Pancreas (tissue), 10 donors: ENCODE measurements around the gene ADAT3. TPM values are rescaled to one million over a fixed set of nuclear protein-coding genes. Genes with fewer than 3 reads are reported as not detected.

Source experiments
- ATAC-seq, 4 donors: fragments of 200-7000 bp; cut with Tn5 transposase; one replicate each; pipeline versions ENCODE4 v1.8.0 to v1.9.1; 2020; ENCODE audit warnings: mild to moderate bottlenecking in 4 of 4, moderate library complexity in 4 of 4
- DNase-seq, 6 donors: peaks; one replicate each; pipeline ENCODE4 v3.0.0-alpha.2; 2020
- FAIRE-seq: peaks from 2 replicates; lab custom pipeline; 2012; peaks lifted over from hg19 to GRCh38; lab: Jason Lieb, UNC
- H3K27ac ChIP-seq, 4 donors: fragments of 200-600 bp; sonication (generic); 1 replicate in 3 of 4; 2 replicates in 1 of 4; pipeline versions ENCODE4 v1.5.0 to v1.8.0; 2020
- H3K27me3 ChIP-seq, 4 donors: fragments of 200-600 bp; one replicate each; pipeline ENCODE4 v1.8.0; 2021
- H3K36me3 ChIP-seq, 3 donors: fragments of 200-600 bp; sonication (generic) in 1 of 3; one replicate each; pipeline versions ENCODE4 v1.5.0 to v1.8.0; 2020 to 2021
- H3K4me1 ChIP-seq, 3 donors: fragments of 200-600 bp; one replicate each; pipeline ENCODE4 v1.8.0; 2021
- H3K4me3 ChIP-seq, 4 donors: fragments of 200-600 bp; sonication (generic) in 2 of 4; one replicate each; pipeline versions ENCODE4 v1.5.0 to v1.8.0; 2020 to 2021
- H3K9me3 ChIP-seq, 4 donors: fragments of 200-600 bp; one replicate each; pipeline ENCODE4 v1.8.0; 2021
- CTCF ChIP-seq, 4 donors: fragments of 200-600 bp; sonication (generic) in 3 of 4; IDR thresholded peaks; one replicate each; pipeline versions ENCODE4 v1.5.0 to v1.8.0; 2021; ENCODE audit warnings: antibody characterized with exemption in 4 of 4
- WGBS, 2 donors: extraction: QIAGEN DNeasy Blood & Tissue Kit; methylation state at CpG; one replicate each; pipeline ENCODE4 v1.1.7; 2013; 5-methylcytosine and 5-hydroxymethylcytosine counted together
- intact Hi-C, 3 donors: fragments of 100-400 bp; cut with DNase I; formaldehyde crosslinking; loops; one replicate each; pipeline versions ENCODE4 v1.11.1 to v1.14.2; 2022
- polyA plus RNA-seq, 2 donors: library from polyadenylated mRNA; stranded (reverse); fragments of 200-250 nt; gene quantifications; one replicate each; pipeline ENCODE4 v1.2.3, GENCODE V29; 2013
- total RNA-seq, 6 donors: library from RNA; stranded (reverse); fragmentation: NEBNext Ultra II Directional in 4 of 6; extraction: Animal tissue kit (Norgen Biotek cat#: 25700) in 4 of 6; gene quantifications; one replicate each; pipeline versions ENCODE4 v1.2.1 to v1.2.4, GENCODE V29; 2021 to 2023
- donor health status: healthy with polysubstance abuse.
- donor health status: DM: no; HTN: no; CAD: no; lungs with moderate emphysema.
- donor health status: DM: no; HTN: no; CAD: no.
- donor health status: control.
- donor health status: control.
- donor health status: Bipolar disorder and iron deficiency.
- donor health status: DM: yes; HTN: yes; CAD: no.
- donor health status: DM: no; HTN: no; CAD: no.
- donor health status: DM: no; HTN: no; CAD: no.
- donor health status: DM: yes; HTN: yes; CAD: no.

ADAT3 gene
- total and polyA plus RNA-seq, 8 donors = 2.0 to 10.1 (median 5.0) TPM

- Histone ChIP-seq H3K4me3 (peak overlapping the region in 1 of 4 donors; percentile 73), H3K9me3 (no peaks in the 10 kb centered on the region), H3K36me3 (no peaks in the 10 kb centered on the region), H3K27me3 (no peaks in the 10 kb centered on the region), H3K4me1 (peaks cover 0 to 23% (median 0%) of the 10 kb centered on the region in 3 donors), H3K27ac (no peak overlapping the region)
- intact Hi-C loops = no loop called here
- no peak for ATAC-seq
- no peak for TF ChIP-seq CTCF (IDR thresholded peaks at IDR 0.05)
- DNase-seq = peak in 2 of 6 donors; percentile 29 to 40
- WGBS, 2 donors = 72 to 75% methylated on average over 28 of the region's 28 CpGs
- FAIRE-seq = no peak
These were observed 44.2 kb upstream of the ADAT3 start for GRCh38 chr19:1860821-1861598.

GRCh38 chr19:1861599-1862031 lies 43.6 kb upstream of the ADAT3 start:
- peaks cover 0 to 23% (median 0%) of the 10 kb centered on the region in 3 donors for H3K4me1 ChIP-seq
- intact Hi-C loops = no loop called here
- FAIRE-seq (no peak), ATAC-seq (no peak), DNase-seq (peak in 2 of 6 donors; percentile 26 to 75)
- 70 to 74% methylated on average over 22 to 23 of the region's 23 CpGs for WGBS, 2 donors
- no peaks in the 10 kb centered on the region for H3K27me3 ChIP-seq
- no peaks in the 10 kb centered on the region for H3K36me3 ChIP-seq
- H3K4me3 ChIP-seq = peak overlapping the region; percentile 37 to 75 (median 56)
- no peaks in the 10 kb centered on the region for H3K9me3 ChIP-seq
- H3K27ac ChIP-seq = no peak overlapping the region
- no peak for TF ChIP-seq CTCF (IDR thresholded peaks at IDR 0.05)

DNA sequence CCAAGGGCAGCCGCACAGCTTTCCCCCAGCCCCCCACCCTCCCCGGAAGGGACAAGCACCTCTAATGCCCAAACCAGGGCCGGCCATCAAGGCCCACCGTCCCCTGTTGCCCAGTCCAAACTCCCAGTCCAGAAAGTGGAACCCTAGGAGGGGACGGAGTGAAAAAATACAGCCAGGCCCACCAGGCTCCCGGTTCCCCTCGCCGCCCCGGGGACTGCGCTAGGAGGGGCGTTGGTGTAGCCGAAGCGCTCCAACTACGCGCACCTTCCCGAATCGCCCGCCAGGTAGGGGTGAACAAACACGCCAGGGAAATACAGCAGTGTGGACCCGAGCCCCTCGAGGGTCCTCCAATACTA lies 43.2 kb upstream of the ADAT3 start:
- no peaks in the 10 kb centered on the region for H3K27me3 ChIP-seq
- no peak overlapping the region for H3K27ac ChIP-seq
- intact Hi-C loops = no loop called here
- peak in 1 of 6 donors; percentile 33 for DNase-seq
- H3K9me3 ChIP-seq = no peaks in the 10 kb centered on the region
- H3K4me3 ChIP-seq = peak overlapping the region; percentile 37 to 75 (median 56)
- no peak for ATAC-seq
- WGBS, 2 donors = 20 to 26% methylated on average over 21 of the region's 21 CpGs
- peaks cover 0 to 23% (median 0%) of the 10 kb centered on the region in 3 donors for H3K4me1 ChIP-seq
- no peak for TF ChIP-seq CTCF (IDR thresholded peaks at IDR 0.05)
- FAIRE-seq = no peak
- no peaks in the 10 kb centered on the region for H3K36me3 ChIP-seq

GRCh38 chr19:1862424-1863327 lies 42.5 kb upstream of the ADAT3 start:
- Histone ChIP-seq H3K4me1 (peaks cover 0 to 21% (median 0%) of the 10 kb centered on the region in 3 donors), H3K36me3 (no peaks in the 10 kb centered on the region), H3K9me3 (no peaks in the 10 kb centered on the region), H3K27ac (no peak overlapping the region), H3K4me3 (peak overlapping the region; percentile 37 to 75 (median 56)), H3K27me3 (no peaks in the 10 kb centered on the region)
- no peak for FAIRE-seq
- ATAC-seq = no peak
- peak in 5 of 6 donors; percentile 51 to 83 (median 71) for DNase-seq
- no peak for TF ChIP-seq CTCF (IDR thresholded peaks at IDR 0.05)
- intact Hi-C loops = no loop called here
- WGBS, 2 donors = 0% methylated on average over 74 to 109 of the region's 109 CpGs
